ENCODE measurements around the gene NDUFAF8.

DNA sequence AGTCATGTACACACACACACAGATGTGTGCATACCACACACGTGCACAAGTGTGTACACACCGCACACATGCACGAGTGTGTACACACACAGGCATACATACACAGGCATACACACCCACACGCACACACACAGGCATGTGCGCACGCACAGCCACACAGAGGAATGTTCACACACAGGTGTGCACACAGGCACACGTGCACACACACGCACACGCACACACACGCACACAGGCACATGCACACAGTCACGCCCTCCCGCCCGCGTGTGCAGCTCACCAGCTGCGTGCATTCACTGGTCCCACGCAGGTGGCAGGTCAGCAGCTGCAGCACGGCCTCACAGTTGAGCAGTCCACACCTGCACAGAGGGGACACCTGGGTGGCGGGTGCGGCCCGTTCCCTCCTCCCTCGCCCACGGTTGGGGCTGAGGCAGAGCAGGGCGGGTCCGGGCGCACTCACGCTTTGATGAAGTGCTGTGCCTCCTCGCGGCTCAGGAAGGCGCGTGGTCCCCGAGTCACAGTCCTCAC lies 7.9 kb upstream of the NDUFAF8 start:
- TF ChIP-seq, protein P1, sequence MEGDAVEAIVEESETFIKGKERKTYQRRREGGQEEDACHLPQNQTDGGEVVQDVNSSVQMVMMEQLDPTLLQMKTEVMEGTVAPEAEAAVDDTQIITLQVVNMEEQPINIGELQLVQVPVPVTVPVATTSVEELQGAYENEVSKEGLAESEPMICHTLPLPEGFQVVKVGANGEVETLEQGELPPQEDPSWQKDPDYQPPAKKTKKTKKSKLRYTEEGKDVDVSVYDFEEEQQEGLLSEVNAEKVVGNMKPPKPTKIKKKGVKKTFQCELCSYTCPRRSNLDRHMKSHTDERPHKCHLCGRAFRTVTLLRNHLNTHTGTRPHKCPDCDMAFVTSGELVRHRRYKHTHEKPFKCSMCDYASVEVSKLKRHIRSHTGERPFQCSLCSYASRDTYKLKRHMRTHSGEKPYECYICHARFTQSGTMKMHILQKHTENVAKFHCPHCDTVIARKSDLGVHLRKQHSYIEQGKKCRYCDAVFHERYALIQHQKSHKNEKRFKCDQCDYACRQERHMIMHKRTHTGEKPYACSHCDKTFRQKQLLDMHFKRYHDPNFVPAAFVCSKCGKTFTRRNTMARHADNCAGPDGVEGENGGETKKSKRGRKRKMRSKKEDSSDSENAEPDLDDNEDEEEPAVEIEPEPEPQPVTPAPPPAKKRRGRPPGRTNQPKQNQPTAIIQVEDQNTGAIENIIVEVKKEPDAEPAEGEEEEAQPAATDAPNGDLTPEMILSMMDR (conservative IDR thresholded peaks at IDR 0.05) = no peak
- TF ChIP-seq ZFX (IDR thresholded peaks at IDR 0.05) = no peak
